NT2/D1 (cell line): ENCODE data around the gene RNF121.

ENCODE experiments used
- SUZ12 ChIP-seq: IDR thresholded peaks from 2 replicates; pipeline ENCODE4 v1.6.1; 2011; ENCODE audit not compliant: insufficient read length, insufficient read depth; ENCODE audit errors: extremely low read depth
- YY1 ChIP-seq: IDR thresholded peaks from 2 replicates; pipeline ENCODE4 v1.6.1; 2011; ENCODE audit not compliant: insufficient read length, insufficient read depth
- ZNF274 ChIP-seq: IDR thresholded peaks from 2 replicates; pipeline ENCODE4 v1.6.1; 2011; ENCODE audit warnings: mild to moderate bottlenecking, low read depth, low read length

DNA sequence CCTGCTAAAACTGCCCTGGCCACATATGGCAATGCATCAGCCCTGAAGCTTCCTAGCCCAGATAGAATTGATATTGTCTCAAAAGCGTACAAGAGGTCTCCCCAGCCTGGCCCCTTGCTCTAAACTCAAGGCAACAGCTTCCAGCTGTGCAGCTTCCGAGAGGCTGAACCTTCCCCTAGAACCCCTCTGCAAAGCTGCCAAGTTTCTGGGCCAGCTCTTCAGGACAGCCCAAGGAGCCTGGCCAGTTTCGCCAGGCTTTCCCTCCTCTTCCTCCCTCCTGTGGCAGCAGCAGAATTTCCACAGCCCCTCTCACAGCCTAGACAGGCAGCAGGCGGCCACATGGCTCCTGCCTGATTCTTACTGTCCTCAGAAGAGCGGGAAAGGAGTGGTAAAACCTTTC, 117.0 kb downstream of the RNF121 start:
- no peak for TF ChIP-seq ZNF274
- no peak for TF ChIP-seq YY1
- no peak for TF ChIP-seq SUZ12
